ENCODE results near the gene SLC22A23. TPM values are rescaled to one million over a fixed set of nuclear protein-coding genes. Genes with fewer than 3 reads are reported as not detected.

SLC22A23 gene
- total RNA-seq, 1 donor, result 18.1 TPM

GRCh38 chr6:3421791-3422434, 34.9 kb downstream of the SLC22A23 start:
- H2AFZ ChIP-seq (ENCODE audit: low read length), result no peak overlapping the region
- H3K9me3 ChIP-seq (ENCODE audit: low read depth, low read length), result no peaks in the 10 kb centered on the region

GRCh38 chr6:3421143-3421542, 35.7 kb downstream of the SLC22A23 start:
- Histone ChIP-seq H3K27me3 (ENCODE audit: insufficient read depth, low read length) (no peaks in the 10 kb centered on the region), H3K27ac (ENCODE audit: low read depth, low read length) (no peak overlapping the region), H3K4me3 (ENCODE audit: insufficient read depth, low read length) (no peak overlapping the region), H3K4me1 (ENCODE audit: insufficient read depth, low read length) (peaks cover 25% of the 10 kb centered on the region), H2AFZ (ENCODE audit: low read length) (no peak overlapping the region), H3K79me2 (ENCODE audit: insufficient read depth, low read length) (peaks cover 17% of the 10 kb centered on the region), H4K20me1 (ENCODE audit: insufficient read depth, low read length) (no peaks in the 10 kb centered on the region), H3K36me3 (ENCODE audit: insufficient read depth, low read length) (no peaks in the 10 kb centered on the region), H3K9me3 (ENCODE audit: low read depth, low read length) (no peaks in the 10 kb centered on the region), H3K4me2 (ENCODE audit: insufficient read depth, low read length) (no peak overlapping the region)
- no peak for TF ChIP-seq CTCF (IDR thresholded peaks at IDR 0.05; ENCODE audit: extremely low read depth, low read depth, low read length)
- no peak for DNase-seq (ENCODE audit: insufficient read length, low spot score, missing footprints)

More at GRCh38 chr6:3421791-3422434, 34.9 kb downstream of the SLC22A23 start:
- Histone ChIP-seq H3K27me3 (ENCODE audit: insufficient read depth, low read length) (no peaks in the 10 kb centered on the region), H3K27ac (ENCODE audit: low read depth, low read length) (peak overlapping the region; percentile 8), H4K20me1 (ENCODE audit: insufficient read depth, low read length) (no peaks in the 10 kb centered on the region), H3K36me3 (ENCODE audit: insufficient read depth, low read length) (no peaks in the 10 kb centered on the region), H3K79me2 (ENCODE audit: insufficient read depth, low read length) (peaks cover 20% of the 10 kb centered on the region), H3K4me2 (ENCODE audit: insufficient read depth, low read length) (peak overlapping the region; percentile 51), H3K4me3 (ENCODE audit: insufficient read depth, low read length) (peak overlapping the region; percentile 27), H3K4me1 (ENCODE audit: insufficient read depth, low read length) (peaks cover 33% of the 10 kb centered on the region)
- DNase-seq (ENCODE audit: insufficient read length, low spot score, missing footprints), result peak; percentile 88
- TF ChIP-seq CTCF (IDR thresholded peaks at IDR 0.05; ENCODE audit: extremely low read depth, low read depth, low read length), result no peak

GRCh38 chr6:3419624-3420272, 37.1 kb downstream of the SLC22A23 start:
- H3K4me2 ChIP-seq (ENCODE audit: insufficient read depth, low read length), result no peak overlapping the region
- H3K9me3 ChIP-seq (ENCODE audit: low read depth, low read length), result no peaks in the 10 kb centered on the region
- H4K20me1 ChIP-seq (ENCODE audit: insufficient read depth, low read length), result no peaks in the 10 kb centered on the region
- TF ChIP-seq CTCF (IDR thresholded peaks at IDR 0.05; ENCODE audit: extremely low read depth, low read depth, low read length), result no peak
- peaks cover 17% of the 10 kb centered on the region for H3K79me2 ChIP-seq (ENCODE audit: insufficient read depth, low read length)
- peak overlapping the region; percentile 25 for H3K27ac ChIP-seq (ENCODE audit: low read depth, low read length)
- H3K36me3 ChIP-seq (ENCODE audit: insufficient read depth, low read length), result no peaks in the 10 kb centered on the region
- H3K4me1 ChIP-seq (ENCODE audit: insufficient read depth, low read length), result peaks cover 24% of the 10 kb centered on the region
- DNase-seq (ENCODE audit: insufficient read length, low spot score, missing footprints), result peak; percentile 87
- H3K4me3 ChIP-seq (ENCODE audit: insufficient read depth, low read length), result no peak overlapping the region
- H3K27me3 ChIP-seq (ENCODE audit: insufficient read depth, low read length), result no peaks in the 10 kb centered on the region
- H2AFZ ChIP-seq (ENCODE audit: low read length), result no peak overlapping the region

GRCh38 chr6:3418496-3419060, 38.3 kb downstream of the SLC22A23 start:
- Histone ChIP-seq H3K4me1 (ENCODE audit: insufficient read depth, low read length) (peaks cover 24% of the 10 kb centered on the region), H2AFZ (ENCODE audit: low read length) (no peak overlapping the region), H3K27ac (ENCODE audit: low read depth, low read length) (no peak overlapping the region), H3K4me2 (ENCODE audit: insufficient read depth, low read length) (no peak overlapping the region), H3K27me3 (ENCODE audit: insufficient read depth, low read length) (no peaks in the 10 kb centered on the region), H4K20me1 (ENCODE audit: insufficient read depth, low read length) (no peaks in the 10 kb centered on the region), H3K9me3 (ENCODE audit: low read depth, low read length) (no peaks in the 10 kb centered on the region), H3K4me3 (ENCODE audit: insufficient read depth, low read length) (no peak overlapping the region), H3K79me2 (ENCODE audit: insufficient read depth, low read length) (peaks cover 8% of the 10 kb centered on the region), H3K36me3 (ENCODE audit: insufficient read depth, low read length) (no peaks in the 10 kb centered on the region)
- TF ChIP-seq CTCF (IDR thresholded peaks at IDR 0.05; ENCODE audit: extremely low read depth, low read depth, low read length), result no peak
- DNase-seq (ENCODE audit: insufficient read length, low spot score, missing footprints), result no peak

Measured in osteoblast (primary cell).